Activated CD4-positive, alpha-beta T cell treated with anti-CD3 and anti-CD28 coated beads, Interleukin-2, Interleukin-4, amounts not matched to agents 100 ng/mL and 50 ng/mL, durations not matched to agents 16 hours and 8 hours (primary cell): Measurements from ENCODE around the gene CBLC.

Experiments
- DNase-seq: peaks from one replicate; pipeline ENCODE4 v3.0.0-alpha.2; 2020; ENCODE audit warnings: low spot score

Gene CBLC

GRCh38 chr19:44746616-44746945 is 31.1 kb upstream of the CBLC start:
- no peak for DNase-seq

GRCh38 chr19:44746946-44747738 is 30.5 kb upstream of the CBLC start:
- DNase-seq = peak; percentile 90

GRCh38 chr19:44747739-44748425 is 29.8 kb upstream of the CBLC start:
- no peak for DNase-seq

GRCh38 chr19:44748426-44749254 is 29.1 kb upstream of the CBLC start, which contains the start of gene BCL3:
BCL3 (plus strand) TSS chr19:44748708; CDS start chr19:44748791, 83 bp downstream.
- peak; percentile 73 for DNase-seq

GRCh38 chr19:44749292-44749691 is 28.4 kb upstream of the CBLC start:
- DNase-seq = no peak

GRCh38 chr19:44749994-44750393 is 27.7 kb upstream of the CBLC start:
- no peak for DNase-seq

- no peak for DNase-seq
Measured at GRCh38 chr19:44752123-44752815, 25.4 kb upstream of the CBLC start.

- DNase-seq = peak; percentile 97
Measured at GRCh38 chr19:44752816-44753625, 24.7 kb upstream of the CBLC start.

GRCh38 chr19:44753626-44753931 is 24.1 kb upstream of the CBLC start:
- DNase-seq = no peak

- DNase-seq = peak; percentile 90
Measured at GRCh38 chr19:44753932-44754749, 23.5 kb upstream of the CBLC start.

GRCh38 chr19:44754750-44755080 is 23.0 kb upstream of the CBLC start:
- no peak for DNase-seq

- no peak for DNase-seq
Measured at GRCh38 chr19:44755219-44755618, 22.5 kb upstream of the CBLC start.

GRCh38 chr19:44756089-44756562 is 21.6 kb upstream of the CBLC start:
- DNase-seq = no peak

GRCh38 chr19:44757057-44757734 is 20.5 kb upstream of the CBLC start:
- no peak for DNase-seq

GRCh38 chr19:44757735-44758505 is 19.8 kb upstream of the CBLC start:
- DNase-seq = no peak

- no peak for DNase-seq
Measured at GRCh38 chr19:44758596-44758995, 19.1 kb upstream of the CBLC start.

- no peak for DNase-seq
Measured at GRCh38 chr19:44759083-44759804, 18.4 kb upstream of the CBLC start.

GRCh38 chr19:44762038-44762437 is 15.7 kb upstream of the CBLC start:
- no peak for DNase-seq
